Left lung (tissue), 10 donors: Measurements from ENCODE around the gene NLRP12. TPM values are rescaled to one million over a fixed set of nuclear protein-coding genes. Genes with fewer than 3 reads are reported as not detected.
"Not testable (repeated sequence)": the region's sequence is repeated elsewhere in the genome, so short reads cannot be mapped to it uniquely, and the experiment has no call there.

ENCODE experiments used
- ATAC-seq: fragments of 200-7000 bp; cut with Tn5 transposase; one replicate; pipeline ENCODE4 v1.9.1; 2020; ENCODE audit warnings: moderate library complexity
- DNase-seq, 4 donors: peaks; one replicate each; pipeline ENCODE4 v3.0.0-alpha.2; 2013 to 2020
- H3K27ac ChIP-seq, 2 donors: fragments of 200-600 bp; sonication (generic) in 1 of 2; one replicate each; pipeline versions ENCODE4 v1.5.0 to v1.8.0; 2020 to 2021
- H3K27me3 ChIP-seq, 2 donors: fragments of 200-600 bp; sonication (generic) in 1 of 2; one replicate each; pipeline versions ENCODE4 v1.5.0 to v1.8.0; 2020 to 2021
- H3K36me3 ChIP-seq, 2 donors: fragments of 200-600 bp; sonication (generic) in 1 of 2; one replicate each; pipeline versions ENCODE4 v1.5.0 to v1.8.0; 2020 to 2021
- H3K4me1 ChIP-seq, 2 donors: fragments of 200-600 bp; one replicate each; pipeline ENCODE4 v1.8.0; 2021
- H3K4me3 ChIP-seq, 2 donors: fragments of 200-600 bp; sonication (generic) in 1 of 2; one replicate each; pipeline versions ENCODE4 v1.5.0 to v1.8.0; 2020 to 2021; ENCODE audit warnings: mild to moderate bottlenecking in 1 of 2
- H3K9me3 ChIP-seq, 2 donors: fragments of 200-600 bp; sonication (generic) in 1 of 2; one replicate each; pipeline versions ENCODE4 v1.5.0 to v1.8.0; 2020 to 2021
- CTCF ChIP-seq, 2 donors: fragments of 200-600 bp; sonication (generic) in 1 of 2; IDR thresholded peaks; one replicate each; pipeline versions ENCODE4 v1.5.0 to v1.8.0; 2021; ENCODE audit warnings: antibody characterized with exemption in 2 of 2
- intact Hi-C, 2 donors: fragments of 100-400 bp; cut with DNase I; formaldehyde crosslinking; loops; one replicate each; pipeline versions ENCODE4 v1.11.2 to v1.14.2; 2022
- polyA plus RNA-seq, 6 donors: library from polyadenylated mRNA; unstranded; fragments of 120-200 nt; gene quantifications; one replicate each; pipeline ENCODE4 v1.2.1, GENCODE V29; 2013; ENCODE audit not compliant: insufficient read length in 6 of 6
- total RNA-seq, 2 donors: library from RNA; stranded (reverse); fragmentation: NEBNext Ultra II Directional; extraction: Animal tissue kit (Norgen Biotek cat#: 25700); gene quantifications; one replicate each; pipeline ENCODE4 v1.2.1, GENCODE V29; 2021
- donor health status: DM: no; HTN: yes; CAD: no.
- donor health status: DM: no; HTN: no; CAD: no.

The NLRP12 gene
- total and polyA plus RNA-seq, 8 donors, result 0.28 to 12.2 (median 0.54) TPM

GRCh38 chr19:53780506-53780905 lies 43.6 kb downstream of the NLRP12 start:
- H3K4me3 ChIP-seq, result no peak overlapping the region
- TF ChIP-seq CTCF (IDR thresholded peaks at IDR 0.05), result no peak
- no peak overlapping the region for H3K27ac ChIP-seq
- DNase-seq (no peak), ATAC-seq (no peak)
- H3K9me3 ChIP-seq, result no peaks in the 10 kb centered on the region
- H3K27me3 ChIP-seq, result peaks cover 0 to 14% of the 10 kb centered on the region in 2 donors
- no peaks in the 10 kb centered on the region for H3K4me1 ChIP-seq
- intact Hi-C loops, result no loop called here
- no peaks in the 10 kb centered on the region for H3K36me3 ChIP-seq

- peaks cover 0 to 12% of the 10 kb centered on the region in 2 donors for H3K27me3 ChIP-seq
- no peaks in the 10 kb centered on the region for H3K4me1 ChIP-seq
- no peak for TF ChIP-seq CTCF (IDR thresholded peaks at IDR 0.05)
- H3K4me3 ChIP-seq, result no peak overlapping the region
- no peaks in the 10 kb centered on the region for H3K36me3 ChIP-seq
- no peak for DNase-seq
- no peak overlapping the region for H3K27ac ChIP-seq
- H3K9me3 ChIP-seq, result no peaks in the 10 kb centered on the region
- ATAC-seq, result no peak
- intact Hi-C loops, result no loop called here
Observed at GRCh38 chr19:53775524-53775923, 48.6 kb downstream of the NLRP12 start.

- H3K36me3 ChIP-seq, H3K4me3 ChIP-seq, DNase-seq, H3K27ac ChIP-seq, ATAC-seq, H3K9me3 ChIP-seq, H3K4me1 ChIP-seq, intact Hi-C loops: not testable (repeated sequence)
- peaks cover 0 to 13% of the 10 kb centered on the region in 2 donors for H3K27me3 ChIP-seq
Observed at GRCh38 chr19:53774491-53774890, 49.6 kb downstream of the NLRP12 start.

- Histone ChIP-seq H3K9me3 (no peaks in the 10 kb centered on the region), H3K4me1 (no peaks in the 10 kb centered on the region), H3K36me3 (no peaks in the 10 kb centered on the region), H3K27ac (no peak overlapping the region), H3K27me3 (peaks cover 0 to 17% of the 10 kb centered on the region in 2 donors), H3K4me3 (no peak overlapping the region)
- intact Hi-C loops, result no loop called here
- no peak for ATAC-seq
- no peak for TF ChIP-seq CTCF (IDR thresholded peaks at IDR 0.05)
- DNase-seq, result no peak
Observed at GRCh38 chr19:53773999-53774398, 50.1 kb downstream of the NLRP12 start.

GRCh38 chr19:53772943-53773342 lies 51.2 kb downstream of the NLRP12 start:
- ATAC-seq (peak; percentile 79), DNase-seq (peak in 2 of 4 donors; percentile 34 to 51)
- H3K4me3 ChIP-seq, result no peak overlapping the region
- peaks cover 0 to 17% of the 10 kb centered on the region in 2 donors for H3K27me3 ChIP-seq
- intact Hi-C loops, result no loop called here
- H3K27ac ChIP-seq, result no peak overlapping the region
- peak; percentile 69 to 81 for TF ChIP-seq CTCF (IDR thresholded peaks at IDR 0.05)
- no peaks in the 10 kb centered on the region for H3K9me3 ChIP-seq
- no peaks in the 10 kb centered on the region for H3K36me3 ChIP-seq
- no peaks in the 10 kb centered on the region for H3K4me1 ChIP-seq

- no peaks in the 10 kb centered on the region for H3K9me3 ChIP-seq
- no peaks in the 10 kb centered on the region for H3K4me1 ChIP-seq
- intact Hi-C loops, result no loop called here
- TF ChIP-seq CTCF (IDR thresholded peaks at IDR 0.05), result no peak
- peak in 1 of 4 donors; percentile 22 for DNase-seq
- no peaks in the 10 kb centered on the region for H3K36me3 ChIP-seq
- no peak overlapping the region for H3K27ac ChIP-seq
- peaks cover 0 to 20% of the 10 kb centered on the region in 2 donors for H3K27me3 ChIP-seq
- ATAC-seq, result no peak
- no peak overlapping the region for H3K4me3 ChIP-seq
Observed at GRCh38 chr19:53771144-53771543, 53.0 kb downstream of the NLRP12 start.

- Histone ChIP-seq H3K27me3 (peaks cover 0 to 20% of the 10 kb centered on the region in 2 donors), H3K27ac (peak overlapping the region in 1 of 2 donors; percentile 47)
- H3K36me3 ChIP-seq, DNase-seq, H3K4me3 ChIP-seq, intact Hi-C loops, ATAC-seq, H3K9me3 ChIP-seq, H3K4me1 ChIP-seq: not testable (repeated sequence)
Observed at GRCh38 chr19:53769696-53770309, 54.3 kb downstream of the NLRP12 start.
